Hepatocyte (in vitro differentiated cells): ENCODE data around the gene SCML1. TPM values are rescaled to one million over a fixed set of nuclear protein-coding genes. Genes with fewer than 3 reads are reported as not detected.

Experiments
- DNase-seq: peaks from one replicate; pipeline ENCODE4 v3.0.0-alpha.2; 2016; ENCODE audit warnings: low spot score
- H2AFZ ChIP-seq: fragments of 200-600 bp; sonication (generic); 2 replicates; pipeline ENCODE4 v1.6.0; 2016; ENCODE audit warnings: antibody characterized with exemption, mild to moderate bottlenecking
- H3K27ac ChIP-seq: fragments of 200-600 bp; sonication (generic); 2 replicates; pipeline ENCODE4 v1.5.1; 2016; ENCODE audit warnings: mild to moderate bottlenecking
- H3K27me3 ChIP-seq: fragments of 200-600 bp; sonication (generic); 2 replicates; pipeline ENCODE4 v1.6.1; 2016
- H3K36me3 ChIP-seq: fragments of 200-600 bp; sonication (generic); replicated peaks from 2 replicates; pipeline ENCODE4 v1.5.1; 2016; ENCODE audit warnings: low read depth; ENCODE audit not compliant: insufficient read depth
- H3K4me1 ChIP-seq: fragments of 200-600 bp; sonication (generic); 2 replicates; pipeline ENCODE4 v1.5.1; 2016; ENCODE audit warnings: mild to moderate bottlenecking, moderate library complexity; ENCODE audit not compliant: insufficient read depth
- H3K4me2 ChIP-seq: fragments of 200-600 bp; sonication (generic); 2 replicates; pipeline ENCODE4 v1.6.0; 2016
- H3K4me3 ChIP-seq: fragments of 200-600 bp; sonication (generic); 2 replicates; pipeline ENCODE4 v1.5.1; 2016; ENCODE audit warnings: mild to moderate bottlenecking
- H3K79me2 ChIP-seq: fragments of 200-600 bp; sonication (generic); 2 replicates; pipeline ENCODE4 v1.6.0; 2017; ENCODE audit warnings: mild to moderate bottlenecking
- H3K9me2 ChIP-seq: fragments of 200-600 bp; sonication (generic); replicated peaks from 2 replicates; pipeline ENCODE4 v1.6.0; 2017; ENCODE audit warnings: mild to moderate bottlenecking; ENCODE audit not compliant: insufficient read depth
- H3K9me3 ChIP-seq: fragments of 200-600 bp; sonication (generic); 2 replicates; pipeline ENCODE4 v1.5.1; 2016; ENCODE audit warnings: low read depth, mild to moderate bottlenecking
- H4K20me1 ChIP-seq: fragments of 200-600 bp; sonication (generic); 2 replicates; pipeline ENCODE4 v1.6.0; 2016; ENCODE audit warnings: mild to moderate bottlenecking; ENCODE audit not compliant: insufficient read depth, poor library complexity, severe bottlenecking
- CTCF ChIP-seq: fragments of 200-600 bp; sonication (generic); IDR thresholded peaks from 2 replicates; pipeline ENCODE4 v1.5.1; 2016; ENCODE audit warnings: antibody characterized with exemption, mild to moderate bottlenecking; ENCODE audit not compliant: poor library complexity
- EZH2 ChIP-seq: fragments of 200-600 bp; sonication (generic); IDR thresholded peaks from 2 replicates; pipeline ENCODE4 v1.6.1; 2016; ENCODE audit warnings: antibody characterized with exemption, mild to moderate bottlenecking, borderline replicate concordance
- EZH2phosphoT487 ChIP-seq: fragments of 200-600 bp; sonication (generic); IDR thresholded peaks from one replicate; pipeline ENCODE4 v1.6.1; 2018; ENCODE audit warnings: antibody characterized with exemption, mild to moderate bottlenecking, low read depth, moderate library complexity; ENCODE audit not compliant: unreplicated experiment, severe bottlenecking
- WGBS: methylation state at CpG from one replicate; pipeline ENCODE4 v1.1.6; 2016; ENCODE audit warnings: low lambda C conversion rate; ENCODE audit errors: missing lambda C conversion rate; 5-methylcytosine and 5-hydroxymethylcytosine counted together
- polyA plus RNA-seq: library from polyadenylated mRNA; unstranded; fragments of >200 nt; fragmentation: Nextera tagmentation; extraction: Ambion mirVana; gene quantifications from 2 replicates; pipeline ENCODE4 v1.2.1, GENCODE V29; 2016
- total RNA-seq: library from RNA; depleted of rRNA; stranded (reverse); fragments of >200 nt; gene quantifications from 2 replicates; pipeline ENCODE4 v1.2.3, GENCODE V29; 2014

Gene SCML1
- total and polyA plus RNA-seq, 2 experiments from 2014 or later: 17.0 to 23.7 TPM

GRCh38 chrX:17748684-17749083 is 11.4 kb downstream of the SCML1 start:
- peaks cover 12% of the 10 kb centered on the region for H3K79me2 ChIP-seq
- H3K9me2 ChIP-seq: no peaks in the 10 kb centered on the region
- TF ChIP-seq EZH2phosphoT487 (no peak), EZH2 (no peak), CTCF (no peak)
- no peak overlapping the region for H3K27ac ChIP-seq
- WGBS: 86% methylated on average over 5 of the region's 5 CpGs
- no peaks in the 10 kb centered on the region for H3K9me3 ChIP-seq
- H3K27me3 ChIP-seq: no peaks in the 10 kb centered on the region
- no peaks in the 10 kb centered on the region for H3K4me1 ChIP-seq
- DNase-seq: no peak
- H2AFZ ChIP-seq: no peak overlapping the region
- H3K36me3 ChIP-seq: no peaks in the 10 kb centered on the region
- no peaks in the 10 kb centered on the region for H4K20me1 ChIP-seq
- H3K4me2 ChIP-seq: no peak overlapping the region
- H3K4me3 ChIP-seq: no peak overlapping the region

- Histone ChIP-seq H3K9me2 (no peaks in the 10 kb centered on the region), H3K4me2 (no peak overlapping the region), H3K27me3 (no peaks in the 10 kb centered on the region), H3K4me1 (no peaks in the 10 kb centered on the region), H2AFZ (no peak overlapping the region), H4K20me1 (no peaks in the 10 kb centered on the region), H3K36me3 (no peaks in the 10 kb centered on the region), H3K9me3 (no peaks in the 10 kb centered on the region), H3K79me2 (peaks cover 5% of the 10 kb centered on the region), H3K4me3 (no peak overlapping the region), H3K27ac (no peak overlapping the region)
- no peak for TF ChIP-seq CTCF
- no peak for TF ChIP-seq EZH2
- TF ChIP-seq EZH2phosphoT487: no peak
- WGBS: 70% methylated on average over 3 of the region's 3 CpGs
- no peak for DNase-seq
Measured at GRCh38 chrX:17750436-17750835, 13.1 kb downstream of the SCML1 start.

GRCh38 chrX:17758382-17758781 is 21.1 kb downstream of the SCML1 start:
- Histone ChIP-seq H3K27ac (no peak overlapping the region), H4K20me1 (no peaks in the 10 kb centered on the region), H3K4me2 (no peak overlapping the region), H3K4me3 (no peak overlapping the region), H3K9me2 (no peaks in the 10 kb centered on the region), H3K36me3 (no peaks in the 10 kb centered on the region), H2AFZ (no peak overlapping the region), H3K9me3 (no peaks in the 10 kb centered on the region), H3K79me2 (no peaks in the 10 kb centered on the region), H3K4me1 (no peaks in the 10 kb centered on the region), H3K27me3 (no peaks in the 10 kb centered on the region)
- DNase-seq: no peak
- 58% methylated on average over 2 of the region's 2 CpGs for WGBS
- no peak for TF ChIP-seq EZH2phosphoT487
- no peak for TF ChIP-seq EZH2
- no peak for TF ChIP-seq CTCF

- H3K4me3 ChIP-seq: no peak overlapping the region
- no peak overlapping the region for H3K27ac ChIP-seq
- H3K36me3 ChIP-seq: no peaks in the 10 kb centered on the region
- 90% methylated on average over 1 of the region's 1 CpG for WGBS
- no peaks in the 10 kb centered on the region for H4K20me1 ChIP-seq
- no peaks in the 10 kb centered on the region for H3K9me2 ChIP-seq
- DNase-seq: no peak
- TF ChIP-seq EZH2 (no peak), EZH2phosphoT487 (no peak), CTCF (no peak)
- H3K4me2 ChIP-seq: no peak overlapping the region
- no peak overlapping the region for H2AFZ ChIP-seq
- no peaks in the 10 kb centered on the region for H3K9me3 ChIP-seq
- H3K79me2 ChIP-seq: no peaks in the 10 kb centered on the region
- no peaks in the 10 kb centered on the region for H3K4me1 ChIP-seq
- no peaks in the 10 kb centered on the region for H3K27me3 ChIP-seq
Measured at GRCh38 chrX:17759990-17760389, 22.7 kb downstream of the SCML1 start.
